HCT116 (cell line): ENCODE data around the gene MPHOSPH6.

Experiments
- SIN3A ChIP-seq: IDR thresholded peaks from 2 replicates; pipeline ENCODE4 v1.6.1; 2012; ENCODE audit warnings: low read depth
- ZNF274 ChIP-seq: fragments of 200-500 bp; sonication (Bioruptor generic); IDR thresholded peaks from 2 replicates; pipeline ENCODE4 v1.6.1; 2014; ENCODE audit warnings: mild to moderate bottlenecking, low read depth, low read length, inconsistent platforms

- TF ChIP-seq ZNF274 (no peak), SIN3A (no peak)
These were observed 31.3 kb upstream of the MPHOSPH6 start for GRCh38 chr16:82201351-82201750.
